CD4-positive, alpha-beta T cell (primary cell): ENCODE data around the gene SLX9. TPM values are rescaled to one million over a fixed set of nuclear protein-coding genes. Genes with fewer than 3 reads are reported as not detected.

Experiments
- ATAC-seq: fragments of 200-7000 bp; cut with Tn5 transposase; one replicate; pipeline ENCODE4 v1.10.0; 2022; ENCODE audit warnings: mild to moderate bottlenecking; ENCODE audit not compliant: poor library complexity
- CTCF ChIA-PET: fragments of 350-600 bp; sonication (Branson Sonifier 250); formaldehyde crosslinking; loops from one replicate; lab custom pipeline; 2021; ENCODE audit warnings: antibody characterized with exemption, inconsistent platforms; lab: Charles Lee
- POLR2A ChIA-PET: fragments of 350-600 bp; sonication (Branson Sonifier 250); formaldehyde crosslinking; loops from one replicate; lab custom pipeline; 2021; ENCODE audit warnings: antibody characterized with exemption, inconsistent platforms; lab: Charles Lee
- DNase-seq, 14 experiments: peaks; one replicate each; pipeline ENCODE4 v3.0.0-alpha.2; 2013 to 2020; ENCODE audit warnings: mixed read lengths in 2 of 14
- H3K27ac ChIP-seq, 2 donors: one replicate each; pipeline versions ENCODE4 v1.5.1 to v1.7.0; 2013; ENCODE audit warnings: low read length in 2 of 2, low read depth in 1 of 2, mild to moderate bottlenecking in 1 of 2
- H3K27me3 ChIP-seq, 2 experiments: 1 replicate in 1 of 2; 2 replicates in 1 of 2; pipeline versions ENCODE4 v1.6.1 to v1.7.0; 2013; ENCODE audit warnings: low read length in 2 of 2, control low read depth in 1 of 2, mild to moderate bottlenecking in 1 of 2, moderate library complexity in 1 of 2; ENCODE audit not compliant: insufficient read depth in 2 of 2, control insufficient read depth in 1 of 2
- H3K36me3 ChIP-seq: one replicate; pipeline ENCODE4 v1.6.1; 2013; ENCODE audit warnings: low read length, control low read depth; ENCODE audit not compliant: insufficient read depth
- H3K4me1 ChIP-seq: one replicate; pipeline ENCODE4 v1.6.1; 2013; ENCODE audit warnings: low read length, control low read depth; ENCODE audit not compliant: insufficient read depth
- H3K4me3 ChIP-seq: one replicate; pipeline ENCODE4 v1.5.1; 2013; ENCODE audit warnings: mild to moderate bottlenecking, low read length, moderate library complexity
- H3K9me3 ChIP-seq, 2 experiments: 1 replicate in 1 of 2; 2 replicates in 1 of 2; pipeline versions ENCODE4 v1.6.1 to v1.7.0; 2013; ENCODE audit warnings: low read length in 2 of 2, mild to moderate bottlenecking in 2 of 2, control low read depth in 1 of 2, moderate library complexity in 1 of 2; ENCODE audit not compliant: control insufficient read depth in 1 of 2, insufficient read depth in 1 of 2
- H3K27ac Mint-ChIP-seq: one replicate; pipeline ENCODE4 v1.8.0; 2020; ENCODE audit warnings: mixed read lengths
- H3K27me3 Mint-ChIP-seq: one replicate; pipeline ENCODE4 v1.8.0; 2021; ENCODE audit warnings: mixed read lengths
- H3K36me3 Mint-ChIP-seq: one replicate; pipeline ENCODE4 v1.8.0; 2021; ENCODE audit warnings: low read depth, mixed read lengths
- H3K4me1 Mint-ChIP-seq: one replicate; pipeline ENCODE4 v1.8.0; 2021; ENCODE audit warnings: low read depth, mixed read lengths
- H3K4me3 Mint-ChIP-seq: one replicate; pipeline ENCODE4 v1.8.0; 2020; ENCODE audit warnings: mild to moderate bottlenecking, mixed read lengths
- H3K9me3 Mint-ChIP-seq: one replicate; pipeline ENCODE4 v1.8.0; 2020; ENCODE audit warnings: mixed read lengths
- CTCF ChIP-seq: fragments of 200-600 bp; IDR thresholded peaks from one replicate; pipeline ENCODE4 v1.8.0; 2022; ENCODE audit warnings: antibody characterized with exemption, mild to moderate bottlenecking
- intact Hi-C, 2 experiments: fragments of 100-400 bp; cut with DNase I in 1 of 2; cut with micrococcal nuclease in 1 of 2; formaldehyde crosslinking; loops; one replicate each; pipeline versions ENCODE4 v1.15.1 to v1.9.0; 2023 to 2025; cut with DNase I, micrococcal nuclease
- total RNA-seq, 174 experiments: library from RNA in 2 of 174; stranded (reverse) in 2 of 174; gene quantifications; one replicate each; pipeline ENCODE4 v1.2.3 and lab custom pipeline; 2021 to 2026

Gene SLX9
- total RNA-seq, 2 experiments from 2014 or later: 7.7 to 9.1 TPM

- ChIA-PET CTCF (interaction anchor here (1.2 to 1.7 kb wide), 3 partner anchors 47 to 145 kb away, joined by 4 read pairs; partner anchors contain the start of gene UBE2G2), POLR2A (interaction anchor here (0.5 to 2.6 kb wide), 9 partner anchors 12 to 138 kb away, joined by 3 to 17 read pairs (median 4); partner anchors contain the start of genes ADARB1, PTTG1IP and UBE2G2)
- Mint-ChIP-seq H3K27ac (peak overlapping the region; percentile 86), H3K4me1 (peaks cover 38% of the 10 kb centered on the region), H3K27me3 (no peaks in the 10 kb centered on the region), H3K4me3 (peak overlapping the region; percentile 93), H3K36me3 (peaks cover 17% of the 10 kb centered on the region), H3K9me3 (no peaks in the 10 kb centered on the region)
- Histone ChIP-seq H3K27me3 (no peaks in the 10 kb centered on the region), H3K4me3 (peak overlapping the region; percentile 83), H3K36me3 (peaks cover 6% of the 10 kb centered on the region), H3K27ac (peak overlapping the region in 1 of 2 donors; percentile 18), H3K4me1 (peaks cover 47% of the 10 kb centered on the region), H3K9me3 (no peaks in the 10 kb centered on the region)
- TF ChIP-seq CTCF: no peak
- DNase-seq (no peak), ATAC-seq (no peak)
- intact Hi-C loops: loop anchor here in 1 of 2 experiments (5.0 kb wide), 1 partner anchor 427 kb away; no protein-coding TSS in a partner anchor
Observed at GRCh38 chr21:44938772-44939531, 877 bp upstream of the SLX9 start.

- CTCF ChIA-PET: interaction anchor here (0.6 to 1.7 kb wide), 7 partner anchors 10 to 1002 kb away, joined by 3 to 5 read pairs (median 3); partner anchors contain the start of gene UBE2G2
- Mint-ChIP-seq H3K36me3 (peaks cover 29% of the 10 kb centered on the region), H3K4me1 (peaks cover 38% of the 10 kb centered on the region)
Observed at GRCh38 chr21:44940116-44940631, 345 bp downstream of the SLX9 start.

More at GRCh38 chr21:44940116-44940631, 345 bp downstream of the SLX9 start:
- Histone ChIP-seq H3K4me1 (peaks cover 49% of the 10 kb centered on the region), H3K27ac (no peak overlapping the region), H3K9me3 (no peaks in the 10 kb centered on the region), H3K36me3 (peaks cover 18% of the 10 kb centered on the region), H3K27me3 (no peaks in the 10 kb centered on the region), H3K4me3 (peak overlapping the region; percentile 83)
- Mint-ChIP-seq H3K4me3 (peak overlapping the region; percentile 93), H3K27me3 (no peaks in the 10 kb centered on the region), H3K9me3 (no peaks in the 10 kb centered on the region), H3K27ac (peak overlapping the region; percentile 64)
- DNase-seq (peak in 3 of 14 experiments; percentile 41 to 58 (median 52)), ATAC-seq (peak; percentile 47)
- intact Hi-C loops: no loop called here
- POLR2A ChIA-PET: interaction anchor here (0.9 to 2.6 kb wide), 8 partner anchors 13 to 185 kb away, joined by 3 to 17 read pairs (median 4); partner anchors contain the start of genes ADARB1, PTTG1IP and UBE2G2
- TF ChIP-seq CTCF: no peak
